ENCODE results near the gene SORCS2. TPM values are rescaled to one million over a fixed set of nuclear protein-coding genes. Genes with fewer than 3 reads are reported as not detected.

Gene SORCS2
- total RNA-seq, 6 experiments from 2014 or later, result 0.18 to 6.2 (median 3.1) TPM

DNA sequence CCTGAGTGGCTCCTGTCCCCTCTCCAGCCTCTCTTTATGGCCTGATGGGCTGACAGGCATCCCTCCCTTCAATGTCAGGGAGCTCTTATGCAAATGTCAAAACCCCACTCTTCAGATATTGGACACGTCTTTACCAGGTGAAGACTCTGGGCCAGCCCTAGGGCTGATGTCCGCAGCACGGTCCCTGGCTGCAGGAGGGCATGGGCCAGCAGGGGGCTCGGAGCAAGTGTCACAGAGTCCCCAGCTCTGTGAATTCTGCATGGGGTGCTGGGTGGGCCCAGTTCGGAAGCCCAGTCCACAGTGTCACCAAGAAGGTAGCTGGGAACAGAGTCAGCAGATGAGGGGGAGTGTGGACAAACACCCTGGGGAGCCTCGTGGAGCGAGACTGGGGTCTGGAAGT, 282.0 kb downstream of the SORCS2 start:
- no peak for ATAC-seq
- no peaks in the 10 kb centered on the region for H3K27me3 ChIP-seq
- H3K9me3 ChIP-seq, result no peaks in the 10 kb centered on the region
- H3K36me3 ChIP-seq, result no peaks in the 10 kb centered on the region
- H3K4me1 ChIP-seq, result no peaks in the 10 kb centered on the region
- intact Hi-C loops (cut with DNase I), result no loop called here
- TF ChIP-seq POLR2A (IDR thresholded peaks at IDR 0.05) (no peak), CTCF (IDR thresholded peaks at IDR 0.05) (no peak)
- no peak overlapping the region for H3K4me3 ChIP-seq
- no peak overlapping the region for H3K27ac ChIP-seq
- no peak for DNase-seq
- 60% methylated on average over 3 of the region's 7 CpGs for WGBS (ENCODE audit: insufficient coverage, low coverage, low lambda C conversion rate, missing lambda C conversion rate)

DNA sequence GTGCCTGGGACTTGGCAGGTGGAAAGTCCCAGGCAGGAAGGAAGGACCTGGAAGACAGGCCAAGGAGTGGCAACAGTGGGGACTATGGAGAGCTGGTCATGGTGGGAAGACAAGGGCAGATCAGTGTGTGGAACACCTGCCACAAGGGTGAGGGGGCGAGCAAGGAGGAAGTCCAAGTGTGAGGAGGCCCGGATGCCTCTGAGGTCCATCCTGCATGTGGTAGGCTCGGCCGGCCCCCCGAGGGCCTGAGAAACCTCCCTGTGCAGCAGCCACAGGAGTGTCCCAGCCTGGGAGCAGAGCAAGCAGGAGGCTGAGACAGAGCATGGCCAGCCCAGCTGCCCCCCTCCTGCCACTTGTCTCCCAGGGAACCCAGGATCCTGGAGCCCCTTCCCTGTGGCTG, 282.9 kb downstream of the SORCS2 start:
- no peaks in the 10 kb centered on the region for H3K27me3 ChIP-seq
- H3K36me3 ChIP-seq, result no peaks in the 10 kb centered on the region
- H3K9me3 ChIP-seq, result no peaks in the 10 kb centered on the region
- intact Hi-C loops (cut with DNase I), result no loop called here
- TF ChIP-seq CTCF (IDR thresholded peaks at IDR 0.05) (no peak), POLR2A (IDR thresholded peaks at IDR 0.05) (no peak)
- no peak for DNase-seq
- H3K4me1 ChIP-seq, result no peaks in the 10 kb centered on the region
- ATAC-seq, result no peak
- no peak overlapping the region for H3K27ac ChIP-seq
- WGBS (ENCODE audit: insufficient coverage, low coverage, low lambda C conversion rate, missing lambda C conversion rate), result no CpG with 5 or more reads among the region's 5 CpGs
- no peak overlapping the region for H3K4me3 ChIP-seq

DNA sequence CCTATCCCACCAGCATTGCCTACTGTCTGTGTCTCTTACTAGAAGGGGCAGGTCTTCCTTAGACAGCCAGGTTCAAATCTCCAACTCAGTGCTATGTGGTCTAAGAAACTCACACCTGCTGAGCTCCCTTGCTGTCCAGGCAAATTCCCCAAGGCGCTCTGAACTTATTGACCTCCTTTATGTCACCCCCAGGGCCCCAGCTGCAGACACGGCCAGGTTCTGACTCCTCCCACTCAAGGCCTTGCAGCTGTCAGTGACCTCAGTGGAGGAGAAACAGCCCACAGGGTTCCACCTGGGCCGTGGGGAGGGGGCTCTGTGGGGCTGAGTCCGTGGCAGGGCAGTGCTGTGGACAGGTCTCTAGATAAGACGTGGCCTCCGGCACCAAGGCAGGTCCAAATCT, 284.5 kb downstream of the SORCS2 start:
- DNase-seq (no peak), ATAC-seq (no peak)
- H3K4me3 ChIP-seq, result no peak overlapping the region
- WGBS (ENCODE audit: insufficient coverage, low coverage, low lambda C conversion rate, missing lambda C conversion rate), result 29% methylated on average over 1 of the region's 6 CpGs
- H3K27me3 ChIP-seq, result no peaks in the 10 kb centered on the region
- no peaks in the 10 kb centered on the region for H3K36me3 ChIP-seq
- no peak overlapping the region for H3K27ac ChIP-seq
- H3K9me3 ChIP-seq, result no peaks in the 10 kb centered on the region
- intact Hi-C loops (cut with DNase I), result no loop called here
- TF ChIP-seq CTCF (IDR thresholded peaks at IDR 0.05), result no peak
- no peak for TF ChIP-seq POLR2A (IDR thresholded peaks at IDR 0.05)
- H3K4me1 ChIP-seq, result no peaks in the 10 kb centered on the region

DNA sequence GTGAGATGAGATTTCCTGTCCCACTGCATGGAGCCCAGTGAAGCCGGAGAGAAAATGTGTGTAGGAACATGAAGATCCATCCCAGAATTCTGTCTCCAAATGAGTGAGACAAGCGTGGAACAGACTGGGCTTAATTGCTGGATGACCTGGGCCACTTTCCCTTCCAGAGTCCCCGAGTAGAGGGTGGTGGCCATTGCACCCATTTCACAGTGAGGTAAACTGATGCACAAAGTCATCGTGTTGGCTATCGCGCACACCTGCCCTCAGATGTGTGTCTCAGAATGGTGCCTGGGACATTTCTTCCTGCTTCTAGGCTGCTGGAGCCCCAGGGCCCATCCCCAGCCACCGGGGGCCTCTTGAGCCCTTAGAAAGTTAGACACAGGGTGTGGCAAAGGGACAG, 285.4 kb downstream of the SORCS2 start:
- Histone ChIP-seq H3K9me3 (no peaks in the 10 kb centered on the region), H3K4me1 (no peaks in the 10 kb centered on the region), H3K27ac (no peak overlapping the region), H3K36me3 (no peaks in the 10 kb centered on the region), H3K27me3 (no peaks in the 10 kb centered on the region), H3K4me3 (no peak overlapping the region)
- intact Hi-C loops (cut with DNase I), result no loop called here
- TF ChIP-seq POLR2A (IDR thresholded peaks at IDR 0.05) (no peak), CTCF (IDR thresholded peaks at IDR 0.05) (no peak)
- WGBS (ENCODE audit: insufficient coverage, low coverage, low lambda C conversion rate, missing lambda C conversion rate), result 93% methylated on average over 2 of the region's 7 CpGs
- ATAC-seq (no peak), DNase-seq (no peak)

- no peak for DNase-seq
- 30% methylated on average over 4 of the region's 11 CpGs for WGBS (ENCODE audit: insufficient coverage, low coverage, low lambda C conversion rate, missing lambda C conversion rate)
Measured at GRCh38 chr4:7478665-7479064, 286.3 kb downstream of the SORCS2 start.

More at GRCh38 chr4:7478665-7479064, 286.3 kb downstream of the SORCS2 start:
- Histone ChIP-seq H3K36me3 (no peaks in the 10 kb centered on the region), H3K4me3 (no peak overlapping the region), H3K27ac (no peak overlapping the region), H3K4me1 (no peaks in the 10 kb centered on the region), H3K27me3 (no peaks in the 10 kb centered on the region), H3K9me3 (no peaks in the 10 kb centered on the region)
- intact Hi-C loops (cut with DNase I), result no loop called here
- no peak for ATAC-seq
- TF ChIP-seq POLR2A (IDR thresholded peaks at IDR 0.05) (no peak), CTCF (IDR thresholded peaks at IDR 0.05) (no peak)

Measured in right lobe of liver (tissue), 6 donors.